ENCODE data around the gene HDAC3.
A peak's percentile ranks its signal among the peaks of the same experiment; 100 is the strongest.

The HDAC3 gene

DNA sequence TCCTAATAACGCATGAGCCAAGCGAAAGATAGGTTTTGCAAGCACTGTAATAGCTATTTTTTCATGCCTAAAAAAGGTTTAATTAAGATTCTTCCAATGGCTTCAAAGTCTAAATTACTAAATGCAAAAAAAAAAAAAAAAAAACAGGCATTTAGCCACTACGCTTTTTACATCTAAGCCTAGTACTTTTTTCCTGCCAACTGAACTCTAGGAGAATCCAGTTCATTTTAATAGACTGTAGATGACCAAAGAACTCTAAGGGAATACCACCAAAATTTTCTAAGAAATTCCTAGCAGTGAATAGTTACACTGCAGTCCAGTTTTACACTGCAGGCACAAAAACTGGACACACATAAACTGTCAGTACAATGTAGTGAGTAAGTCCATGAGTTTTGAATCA, 27.6 kb downstream of the HDAC3 start:
- FAIRE-seq, result no peak
- no peak for DNase-seq (ENCODE audit: insufficient read length, low spot score)
- TF ChIP-seq TAF1 (IDR thresholded peaks at IDR 0.05; ENCODE audit: low read depth, low read length) (no peak), SPI1 (IDR thresholded peaks at IDR 0.05; ENCODE audit: low read depth, low read length) (no peak), PAX5 (IDR thresholded peaks at IDR 0.05; ENCODE audit: insufficient read depth, low read length, severe bottlenecking) (no peak), POU2F2 (IDR thresholded peaks at IDR 0.05; ENCODE audit: low read depth, low read length) (no peak), POLR2A (IDR thresholded peaks at IDR 0.05; ENCODE audit: low read depth, low read length) (no peak)

DNA sequence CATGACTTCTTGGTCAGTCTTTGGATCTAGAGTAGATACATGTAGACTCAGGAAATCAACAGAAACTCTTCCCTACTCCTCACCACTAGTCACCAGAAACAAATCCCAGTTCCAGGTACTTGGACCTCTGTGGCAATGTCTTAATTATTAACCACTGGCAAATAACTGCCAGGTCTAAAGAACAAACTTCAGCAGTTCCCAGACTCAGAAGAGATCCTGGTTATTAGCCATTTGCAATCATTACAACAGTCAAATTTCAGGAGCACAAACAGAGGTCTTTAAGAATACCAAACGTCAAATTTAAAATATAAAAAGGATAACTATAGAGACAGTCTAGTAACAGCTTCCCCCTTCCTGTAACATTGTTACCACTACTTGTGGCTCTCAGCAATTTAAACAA, 28.1 kb downstream of the HDAC3 start:
- TF ChIP-seq SPI1 (IDR thresholded peaks at IDR 0.05; ENCODE audit: low read depth, low read length), result no peak
- TF ChIP-seq TAF1 (IDR thresholded peaks at IDR 0.05; ENCODE audit: low read depth, low read length), result no peak
- no peak for TF ChIP-seq POU2F2 (IDR thresholded peaks at IDR 0.05; ENCODE audit: low read depth, low read length)
- TF ChIP-seq POLR2A (IDR thresholded peaks at IDR 0.05; ENCODE audit: low read depth, low read length), result no peak
- TF ChIP-seq POLR2AphosphoS5 (IDR thresholded peaks at IDR 0.05; ENCODE audit: low read depth, low read length), result no peak
- TF ChIP-seq PAX5 (IDR thresholded peaks at IDR 0.05; ENCODE audit: insufficient read depth, low read length, severe bottlenecking), result no peak
- no peak for DNase-seq (ENCODE audit: insufficient read length, low spot score)
- FAIRE-seq, result no peak

DNA sequence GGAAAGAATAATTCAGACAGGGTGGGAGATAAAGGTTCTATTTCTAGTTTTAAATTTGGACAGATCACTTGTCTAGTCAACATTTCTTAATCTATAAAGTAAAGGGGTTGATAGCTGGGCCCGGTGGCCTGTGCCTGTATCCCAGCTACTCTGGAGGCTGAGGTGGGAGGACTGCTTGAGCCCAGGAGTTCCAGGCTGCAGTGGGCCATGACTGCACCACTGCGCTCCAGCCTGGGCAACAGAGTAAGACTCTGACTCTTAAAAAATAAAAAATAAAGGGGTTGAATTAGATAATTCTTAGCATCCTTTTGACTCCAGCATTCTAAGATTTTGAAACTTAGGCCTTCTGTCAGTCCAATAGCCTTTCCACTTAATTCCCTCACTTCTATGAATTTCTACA, 28.6 kb downstream of the HDAC3 start:
- no peak for FAIRE-seq
- DNase-seq (ENCODE audit: insufficient read length, low spot score), result no peak
- TF ChIP-seq POLR2A (IDR thresholded peaks at IDR 0.05; ENCODE audit: low read depth, low read length), result no peak
- TF ChIP-seq POU2F2 (IDR thresholded peaks at IDR 0.05; ENCODE audit: low read depth, low read length), result no peak

DNA sequence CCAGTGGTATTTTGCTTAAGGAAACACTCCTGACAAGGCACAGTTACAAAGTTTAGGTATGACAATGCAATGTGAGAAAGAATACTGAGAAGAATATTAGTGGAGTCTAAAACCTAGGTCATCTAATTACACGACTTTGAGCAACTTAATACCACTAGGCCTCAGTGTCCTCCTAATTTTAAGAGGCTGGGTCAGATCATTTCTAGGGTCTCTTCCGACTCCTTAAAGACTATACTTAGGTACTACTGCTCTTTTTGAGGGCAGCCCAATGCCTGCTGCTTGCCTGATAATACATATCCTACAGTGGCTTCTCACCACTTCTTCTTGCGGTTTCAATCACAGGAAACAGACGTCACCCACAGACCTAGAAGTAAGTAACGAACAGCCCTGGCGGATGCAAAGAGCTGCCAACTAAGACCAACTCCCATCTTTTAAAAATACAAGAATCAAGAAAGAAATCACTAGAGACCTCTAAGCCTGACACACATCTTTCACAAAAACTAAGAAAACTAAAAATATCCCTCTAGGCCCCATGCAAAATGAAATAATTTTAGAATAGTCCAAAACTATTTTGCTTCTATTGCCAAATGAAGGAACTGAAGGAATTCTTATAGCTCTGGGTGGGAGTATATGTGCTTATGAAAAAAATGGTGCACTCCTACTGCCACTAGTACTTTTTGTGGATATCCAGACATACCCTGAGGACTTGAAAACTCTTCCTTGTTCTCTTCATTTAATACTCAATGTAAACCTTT, 30.9 kb downstream of the HDAC3 start:
- peak; percentile 78 for FAIRE-seq
- peak; percentile 20 for DNase-seq (ENCODE audit: insufficient read length, low spot score)
- no peak for TF ChIP-seq POLR2A (IDR thresholded peaks at IDR 0.05; ENCODE audit: low read depth, low read length)
- no peak for TF ChIP-seq PAX5 (IDR thresholded peaks at IDR 0.05; ENCODE audit: insufficient read depth, low read length, severe bottlenecking)
- TF ChIP-seq SPI1 (IDR thresholded peaks at IDR 0.05; ENCODE audit: low read depth, low read length), result peak; percentile 82
- peak; percentile 58; the same call in 1 of the 2 replicates for TF ChIP-seq POU2F2 (IDR thresholded peaks at IDR 0.05; ENCODE audit: low read depth, low read length)
- no peak for TF ChIP-seq POLR2AphosphoS5 (IDR thresholded peaks at IDR 0.05; ENCODE audit: low read depth, low read length)
- TF ChIP-seq TAF1 (IDR thresholded peaks at IDR 0.05; ENCODE audit: low read depth, low read length), result no peak

DNA sequence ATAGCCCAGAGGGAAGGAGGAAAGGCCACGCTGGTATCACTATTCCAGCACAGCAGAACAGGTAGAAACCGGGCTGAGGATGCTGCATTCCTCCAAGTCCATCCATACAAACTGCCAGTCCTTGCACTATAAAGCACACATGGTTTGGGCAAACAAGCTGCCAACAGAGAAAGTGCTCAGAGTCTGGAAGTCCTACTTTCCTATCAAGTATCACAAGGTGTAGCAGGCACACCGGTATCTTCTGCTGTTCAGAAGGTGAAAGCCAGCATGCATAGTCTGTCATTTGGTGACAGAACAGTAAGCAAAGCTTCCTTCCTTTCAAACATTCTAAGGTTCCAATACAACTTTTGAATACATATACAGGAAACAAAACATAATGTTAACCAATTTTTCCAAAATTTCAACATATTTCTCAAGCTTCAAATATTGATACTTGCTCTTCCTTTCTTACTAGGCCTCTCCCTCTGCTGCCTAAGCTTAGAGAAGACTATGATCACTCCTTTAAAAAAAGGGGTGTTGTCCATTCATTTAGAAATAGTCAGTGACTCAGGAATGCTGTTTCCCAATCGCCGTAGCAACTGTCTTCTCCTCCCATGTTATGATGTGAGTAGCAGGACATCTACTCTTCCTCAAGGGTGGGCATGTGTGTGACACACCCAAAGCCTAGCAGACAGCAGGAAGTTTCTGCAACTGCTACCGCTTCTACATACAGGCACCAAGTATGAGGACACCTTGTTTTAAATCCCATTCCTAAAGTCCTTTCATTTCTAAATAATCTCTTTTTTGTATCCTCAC, 32.5 kb downstream of the HDAC3 start:
- DNase-seq (ENCODE audit: insufficient read length, low spot score) (no peak), FAIRE-seq (peak; percentile 76)
- no peak for TF ChIP-seq POU2F2 (IDR thresholded peaks at IDR 0.05; ENCODE audit: low read depth, low read length)
- no peak for TF ChIP-seq TAF1 (IDR thresholded peaks at IDR 0.05; ENCODE audit: low read depth, low read length)
- no peak for TF ChIP-seq SPI1 (IDR thresholded peaks at IDR 0.05; ENCODE audit: low read depth, low read length)
- TF ChIP-seq POLR2A (IDR thresholded peaks at IDR 0.05; ENCODE audit: low read depth, low read length), result no peak
- no peak for TF ChIP-seq POLR2AphosphoS5 (IDR thresholded peaks at IDR 0.05; ENCODE audit: low read depth, low read length)
- no peak for TF ChIP-seq PAX5 (IDR thresholded peaks at IDR 0.05; ENCODE audit: insufficient read depth, low read length, severe bottlenecking)

DNA sequence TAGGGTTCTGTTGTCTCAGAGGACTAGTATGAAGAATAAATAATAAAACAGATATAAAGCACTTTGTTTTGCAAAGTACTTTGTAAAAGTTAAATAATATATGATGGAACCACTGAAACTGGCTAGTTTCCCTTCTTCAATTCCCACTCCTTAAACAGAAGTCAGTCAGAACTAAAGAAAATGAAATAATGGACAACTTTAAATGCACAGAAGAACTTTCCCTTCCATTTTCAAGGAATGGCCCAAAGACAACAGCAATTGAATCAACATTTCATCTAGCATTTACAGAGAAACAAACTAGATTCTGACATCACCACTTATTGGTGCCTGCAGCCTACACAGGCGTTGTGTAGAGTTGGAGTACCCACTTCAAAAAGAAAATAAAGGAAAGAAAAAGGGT, 34.0 kb downstream of the HDAC3 start:
- FAIRE-seq (no peak), DNase-seq (ENCODE audit: insufficient read length, low spot score) (no peak)
- no peak for TF ChIP-seq PAX5 (IDR thresholded peaks at IDR 0.05; ENCODE audit: insufficient read depth, low read length, severe bottlenecking)
- TF ChIP-seq TAF1 (IDR thresholded peaks at IDR 0.05; ENCODE audit: low read depth, low read length), result no peak

DNA sequence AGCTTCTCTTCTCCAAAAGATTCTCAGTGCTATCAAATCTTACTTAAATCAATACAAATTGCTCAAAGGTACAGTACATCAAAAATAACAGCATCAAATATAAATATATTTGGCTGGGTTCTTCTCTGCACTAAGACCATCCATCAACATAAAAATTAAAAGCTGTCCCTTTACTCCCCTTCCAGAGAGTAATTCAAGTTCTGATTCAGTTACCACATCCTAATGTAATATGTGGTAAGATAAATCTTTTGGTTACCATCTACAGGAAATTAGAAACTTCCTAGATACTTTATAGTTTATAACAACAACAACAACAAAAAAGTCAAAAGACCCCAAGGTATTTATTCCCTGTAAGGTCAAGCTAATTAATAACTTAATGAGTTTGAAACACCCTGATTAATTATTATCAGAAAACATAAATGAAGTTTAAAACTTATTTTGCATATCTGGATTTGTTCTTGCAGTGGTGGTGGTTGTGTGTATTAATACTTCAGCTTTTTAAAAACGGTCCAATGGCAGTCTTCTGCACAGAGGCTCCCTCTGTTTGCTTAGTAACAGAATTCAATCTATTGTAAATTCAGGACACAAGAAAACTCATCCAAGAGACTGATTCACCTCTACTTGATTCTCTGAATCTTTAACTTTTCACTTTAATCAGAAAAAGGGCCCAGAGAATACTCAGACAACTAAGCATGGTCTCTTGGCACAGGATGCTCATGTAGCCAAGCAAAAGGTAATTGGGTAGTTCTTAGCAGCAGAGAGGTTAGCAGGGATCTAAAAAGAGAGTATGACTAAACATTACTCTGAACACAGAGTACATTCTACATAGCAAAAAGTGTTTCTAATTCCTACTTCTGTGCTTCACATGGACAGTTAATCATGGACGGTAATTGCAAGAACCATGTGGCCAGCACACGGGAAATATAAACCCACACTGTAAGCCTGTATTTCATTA, 38.0 kb downstream of the HDAC3 start:
- FAIRE-seq (peak; percentile 65), DNase-seq (ENCODE audit: insufficient read length, low spot score) (no peak)
- TF ChIP-seq SPI1 (IDR thresholded peaks at IDR 0.05; ENCODE audit: low read depth, low read length) (no peak), TAF1 (IDR thresholded peaks at IDR 0.05; ENCODE audit: low read depth, low read length) (no peak), POLR2AphosphoS5 (IDR thresholded peaks at IDR 0.05; ENCODE audit: low read depth, low read length) (no peak), PAX5 (IDR thresholded peaks at IDR 0.05; ENCODE audit: insufficient read depth, low read length, severe bottlenecking) (no peak), POLR2A (IDR thresholded peaks at IDR 0.05; ENCODE audit: low read depth, low read length) (no peak), POU2F2 (IDR thresholded peaks at IDR 0.05; ENCODE audit: low read depth, low read length) (no peak)

DNA sequence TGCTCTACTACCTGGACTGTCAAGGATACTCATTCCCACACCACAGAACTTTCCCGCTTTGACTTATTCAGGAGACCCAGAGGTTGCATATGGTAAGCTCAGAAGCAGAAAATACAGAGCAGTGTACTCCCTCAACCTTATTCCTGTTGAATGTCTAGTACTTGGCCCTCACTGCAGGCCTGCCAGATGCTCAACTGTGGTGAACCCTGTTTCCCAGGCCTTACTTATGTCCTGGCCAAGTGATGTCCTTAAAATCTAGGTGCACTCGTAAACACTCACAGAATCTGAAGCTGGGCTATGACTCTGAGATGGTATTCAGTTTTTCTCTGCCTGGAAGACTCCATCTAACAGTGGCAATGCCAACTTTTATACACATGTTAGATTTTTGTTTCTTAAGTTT, 38.8 kb downstream of the HDAC3 start:
- TF ChIP-seq POU2F2 (IDR thresholded peaks at IDR 0.05; ENCODE audit: low read depth, low read length) (no peak), POLR2AphosphoS5 (IDR thresholded peaks at IDR 0.05; ENCODE audit: low read depth, low read length) (no peak), POLR2A (IDR thresholded peaks at IDR 0.05; ENCODE audit: low read depth, low read length) (no peak), PAX5 (IDR thresholded peaks at IDR 0.05; ENCODE audit: insufficient read depth, low read length, severe bottlenecking) (no peak)
- FAIRE-seq (no peak), DNase-seq (ENCODE audit: insufficient read length, low spot score) (no peak)

DNA sequence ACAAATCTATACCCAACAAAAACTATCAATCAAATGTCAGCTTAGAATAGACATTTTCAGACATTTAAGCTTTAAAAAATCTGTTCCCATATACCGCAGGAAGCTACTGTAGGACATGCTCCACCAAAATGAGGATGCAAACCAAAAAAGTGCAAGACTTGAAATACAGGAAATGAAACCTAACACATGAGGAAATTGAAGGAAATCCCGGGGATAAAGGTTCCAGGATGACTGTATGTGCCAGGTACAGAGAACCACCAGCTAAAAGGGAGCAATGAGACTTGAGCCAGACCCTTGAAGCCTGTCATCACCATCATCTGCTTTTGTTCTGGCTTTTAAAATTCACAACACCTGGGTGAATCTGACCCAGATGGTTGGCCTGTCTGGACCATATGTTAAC, 39.3 kb downstream of the HDAC3 start:
- DNase-seq (ENCODE audit: insufficient read length, low spot score), result no peak
- no peak for FAIRE-seq
- TF ChIP-seq POLR2A (IDR thresholded peaks at IDR 0.05; ENCODE audit: low read depth, low read length), result no peak
- TF ChIP-seq SPI1 (IDR thresholded peaks at IDR 0.05; ENCODE audit: low read depth, low read length), result peak; percentile 82
